BJ (cell line): ENCODE measurements around the gene HCFC1. TPM values are rescaled to one million over a fixed set of nuclear protein-coding genes. Genes with fewer than 3 reads are reported as not detected.

Source experiments
- CTCF ChIA-PET: fragments of 350-600 bp; formaldehyde crosslinking; extraction: SDS; loops from one replicate; lab custom pipeline; 2021; ENCODE audit warnings: antibody characterized with exemption, inconsistent platforms; lab: Yijun Ruan, JAX
- POLR2A ChIA-PET: fragments of 300-600 bp; sonication (Branson Sonifier 250); formaldehyde crosslinking; extraction: SDS; loops from one replicate; lab custom pipeline; 2021; ENCODE audit warnings: antibody characterized with exemption; lab: Charles Lee
- DNase-seq: peaks from one replicate; pipeline ENCODE4 v3.0.0-alpha.2; 2011; ENCODE audit warnings: low read depth
- H3K27me3 ChIP-seq: 2 replicates; pipeline ENCODE4 v1.6.0; 2011; ENCODE audit warnings: low read length; ENCODE audit not compliant: control insufficient read depth, insufficient read depth
- H3K36me3 ChIP-seq: 2 replicates; pipeline ENCODE4 v1.5.1; 2011; ENCODE audit warnings: low read length; ENCODE audit not compliant: control insufficient read depth, insufficient read depth
- H3K4me3 ChIP-seq: 2 replicates; pipeline ENCODE4 v1.5.1; 2011; ENCODE audit warnings: low read depth, mild to moderate bottlenecking, control low read depth, low read length
- CTCF ChIP-seq: IDR thresholded peaks from 2 replicates; pipeline ENCODE4 v1.5.1; 2011; ENCODE audit warnings: low read depth, mild to moderate bottlenecking, control low read depth, inconsistent platforms, low read length, moderate library complexity; ENCODE audit not compliant: insufficient read depth
- polyA plus RNA-seq: library from polyadenylated mRNA; depleted of rRNA; stranded (reverse); fragments of >200 nt; gene quantifications from 2 replicates; pipeline ENCODE4 v1.2.3, GENCODE V29; 2011

HCFC1 gene
- polyA plus RNA-seq, 1 experiment: 3.3 TPM

DNA sequence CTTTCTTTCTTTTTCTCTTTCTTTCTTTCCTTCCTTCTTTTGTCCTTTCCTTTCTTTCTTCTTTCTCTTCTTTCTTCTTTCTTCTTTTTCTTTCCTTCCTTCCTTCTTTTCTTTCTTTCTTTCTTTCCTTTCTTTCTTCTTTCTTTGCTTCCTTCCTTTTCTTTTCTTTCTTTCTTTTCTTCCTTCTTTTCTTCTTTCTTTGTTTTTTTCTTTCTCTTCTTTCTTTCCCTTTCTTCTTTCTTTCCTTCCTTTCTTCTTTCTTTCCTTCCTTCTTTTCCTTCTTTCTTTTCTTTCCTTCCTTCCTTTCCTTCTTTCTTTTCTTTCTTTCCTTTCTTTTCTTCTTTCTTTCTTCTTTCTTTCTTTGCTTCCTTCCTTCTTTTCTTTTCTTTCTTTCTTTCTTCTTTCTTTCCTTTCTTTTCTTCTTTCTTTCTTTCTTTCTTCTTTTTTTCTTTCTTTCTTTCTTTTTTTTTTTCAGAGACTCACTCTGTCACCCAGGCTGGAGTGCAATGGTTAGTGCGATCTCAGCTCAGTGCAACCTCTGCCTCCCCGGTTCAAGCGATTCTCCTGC is 19.5 kb upstream of the HCFC1 start:
- POLR2A ChIA-PET: no interaction called here

DNA sequence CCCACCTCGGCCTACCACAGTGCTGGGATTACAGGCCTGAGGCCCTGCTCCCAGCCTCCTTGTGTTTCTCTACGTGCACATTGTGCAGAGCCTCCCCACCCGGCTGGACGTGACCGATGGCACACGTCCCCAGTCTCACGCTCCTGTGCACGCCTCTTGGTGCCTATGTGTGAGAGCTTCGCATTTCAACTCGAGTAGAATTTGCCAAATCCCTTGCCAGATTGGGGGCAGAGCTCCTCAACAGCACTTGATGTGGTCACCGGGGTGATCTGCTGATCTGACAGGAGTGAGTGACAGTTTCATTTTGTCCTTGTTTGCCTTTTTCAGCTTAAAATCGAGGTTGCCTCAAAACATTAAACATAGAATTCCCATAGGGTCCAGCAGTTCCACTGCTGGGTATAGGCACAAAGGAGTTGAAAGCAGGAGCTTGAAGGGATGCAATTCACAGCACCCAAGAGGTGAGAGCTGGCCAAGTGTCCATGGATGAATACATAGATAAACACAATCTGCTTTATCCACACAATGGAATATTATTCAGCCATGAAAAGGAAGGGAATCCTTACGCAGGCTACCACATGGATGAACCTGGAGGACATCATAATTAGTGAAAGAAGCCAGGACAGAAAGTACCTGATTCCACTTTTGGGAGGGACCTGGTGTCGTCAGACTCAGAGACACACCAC is 18.5 kb upstream of the HCFC1 start:
- TF ChIP-seq CTCF: no peak
- DNase-seq: no peak

More for the DNA sequence above, 19.5 kb upstream of the HCFC1 start:
- H3K4me3 ChIP-seq: no peak overlapping the region
- no peak for TF ChIP-seq CTCF
- H3K36me3 ChIP-seq: no peaks in the 10 kb centered on the region
- CTCF ChIA-PET: interaction anchor here (1.6 kb wide), 1 partner anchor 23 kb away, joined by 3 read pairs; no protein-coding TSS in a partner anchor
- DNase-seq: no peak
- H3K27me3 ChIP-seq: no peaks in the 10 kb centered on the region

GRCh38 chrX:153988493-153988892 is 16.9 kb upstream of the HCFC1 start:
- Histone ChIP-seq H3K36me3 (no peaks in the 10 kb centered on the region), H3K4me3 (no peak overlapping the region), H3K27me3 (no peaks in the 10 kb centered on the region)
- TF ChIP-seq CTCF: no peak
- ChIA-PET CTCF (no interaction called here), POLR2A (no interaction called here)
- no peak for DNase-seq

More for the DNA sequence above, 18.5 kb upstream of the HCFC1 start:
- H3K36me3 ChIP-seq: no peaks in the 10 kb centered on the region
- POLR2A ChIA-PET: no interaction called here
- H3K4me3 ChIP-seq: no peak overlapping the region
- no peaks in the 10 kb centered on the region for H3K27me3 ChIP-seq
- CTCF ChIA-PET: interaction anchor here (1.6 kb wide), 1 partner anchor 24 kb away, joined by 3 read pairs; no protein-coding TSS in a partner anchor

- Histone ChIP-seq H3K36me3 (no peaks in the 10 kb centered on the region), H3K27me3 (no peaks in the 10 kb centered on the region), H3K4me3 (no peak overlapping the region)
- no peak for TF ChIP-seq CTCF
- DNase-seq: no peak
- ChIA-PET POLR2A (no interaction called here), CTCF (interaction anchor here (0.9 kb wide), 1 partner anchor 29 kb away, joined by 5 read pairs; no protein-coding TSS in a partner anchor)
These were observed 12.9 kb upstream of the HCFC1 start for GRCh38 chrX:153984351-153985178.

DNA sequence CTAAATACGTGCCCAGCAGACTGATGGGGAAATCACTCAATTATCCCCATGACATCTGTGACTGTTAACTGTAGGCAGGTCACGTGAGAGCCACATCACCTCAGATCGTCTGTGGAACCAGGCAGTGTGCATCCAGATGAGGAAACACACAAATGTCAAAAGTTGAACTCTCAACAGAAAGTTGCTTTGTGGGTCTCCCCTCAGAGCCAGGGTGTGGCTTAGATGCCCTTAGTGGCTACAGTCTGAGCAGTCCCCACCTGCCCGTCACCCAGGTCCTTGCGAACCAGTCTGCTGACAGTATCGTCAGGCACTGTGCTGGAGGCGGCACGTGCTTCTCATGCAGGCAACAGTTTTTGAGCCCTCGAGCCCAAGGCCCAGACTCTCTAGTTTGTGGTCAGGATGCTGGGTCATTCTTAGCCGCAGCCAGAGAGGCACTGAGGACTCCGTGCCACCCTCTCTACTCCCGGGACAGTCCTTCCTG is 11.7 kb upstream of the HCFC1 start:
- ChIA-PET POLR2A (no interaction called here), CTCF (no interaction called here)
- no peaks in the 10 kb centered on the region for H3K36me3 ChIP-seq
- H3K4me3 ChIP-seq: no peak overlapping the region
- H3K27me3 ChIP-seq: no peaks in the 10 kb centered on the region
- no peak for DNase-seq
- TF ChIP-seq CTCF: no peak
